ENCODE measurements around the gene SMIM38. TPM values are rescaled to one million over a fixed set of nuclear protein-coding genes. Genes with fewer than 3 reads are reported as not detected.

The SMIM38 gene
- total and polyA plus RNA-seq, 7 donors: 0.03 to 0.54 (median 0.10) TPM; not detected in 1

DNA sequence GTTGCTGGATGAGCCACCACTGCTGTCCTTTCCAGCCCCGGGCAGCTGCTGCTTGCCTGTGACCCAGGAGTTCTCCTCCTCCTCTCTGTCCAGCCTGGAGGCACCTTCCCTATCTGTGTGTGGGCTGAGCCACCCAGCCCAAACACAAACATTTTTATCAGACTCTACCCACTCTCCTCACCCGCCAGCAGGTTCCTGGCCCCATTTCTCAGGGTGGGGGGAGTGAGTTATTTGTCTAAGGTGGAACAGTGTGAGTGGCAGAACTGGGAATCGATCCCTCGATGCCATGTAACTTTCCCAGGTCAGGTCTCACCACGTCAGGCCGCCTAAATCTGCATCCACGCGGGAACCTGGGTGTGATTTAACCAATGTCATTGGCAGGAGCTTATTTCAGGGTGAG lies 20.8 kb upstream of the SMIM38 start:
- WGBS, 3 donors: 90 to 93% (median 93%) methylated on average over 8 of the region's 8 CpGs
- no peaks in the 10 kb centered on the region for H3K4me1 ChIP-seq
- intact Hi-C loops (cut with DNase I): no loop called here

DNA sequence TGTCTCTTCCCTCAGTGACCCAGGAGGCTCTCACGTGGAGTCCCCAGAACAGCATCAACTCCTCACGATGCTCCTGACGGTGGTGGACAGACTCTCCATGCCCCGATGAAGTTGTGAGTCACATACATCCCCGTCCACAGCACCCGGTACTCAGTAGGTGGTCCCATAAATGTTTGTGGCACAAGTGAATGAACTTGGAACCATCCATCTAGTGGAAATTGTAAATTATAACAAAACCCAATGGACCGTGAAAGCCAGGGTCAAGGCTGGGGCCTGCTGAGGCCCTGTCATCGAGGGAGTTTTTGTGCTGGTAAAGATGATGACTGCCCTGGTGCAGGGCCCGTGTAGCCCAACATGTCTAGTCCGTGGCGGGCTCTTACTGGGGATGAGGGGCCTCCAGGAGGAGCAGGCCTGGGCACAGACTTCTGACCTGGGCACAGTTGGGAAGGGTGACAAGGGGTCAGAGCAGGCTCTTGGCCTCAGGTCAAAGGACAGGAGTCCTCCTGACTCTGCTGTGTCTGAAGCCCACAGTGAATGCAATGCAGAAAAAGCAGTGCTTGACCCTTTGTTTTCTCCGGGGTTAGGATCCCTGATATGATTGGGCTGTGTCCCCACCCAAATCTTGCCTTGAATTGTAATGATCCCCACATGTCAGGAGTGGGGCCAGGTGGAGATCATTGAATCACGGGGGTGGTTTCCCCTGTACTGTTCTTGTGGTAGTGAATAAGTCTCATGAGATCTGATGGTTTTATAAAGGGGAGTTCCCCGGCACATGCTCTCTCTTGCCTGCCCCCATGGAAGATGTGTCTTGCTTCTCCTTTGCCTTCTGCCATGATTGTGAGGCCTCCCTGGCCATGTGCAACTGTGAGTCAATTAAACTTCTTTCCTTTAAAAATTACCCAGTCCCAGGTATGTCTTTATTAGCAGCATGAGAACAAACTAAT lies 20.0 kb upstream of the SMIM38 start:
- no peak for ATAC-seq
- WGBS, 3 donors: 82 to 87% (median 85%) methylated on average over 14 of the region's 14 CpGs
- H3K9me3 ChIP-seq: peaks cover 4% of the 10 kb centered on the region
- TF ChIP-seq, protein P1, sequence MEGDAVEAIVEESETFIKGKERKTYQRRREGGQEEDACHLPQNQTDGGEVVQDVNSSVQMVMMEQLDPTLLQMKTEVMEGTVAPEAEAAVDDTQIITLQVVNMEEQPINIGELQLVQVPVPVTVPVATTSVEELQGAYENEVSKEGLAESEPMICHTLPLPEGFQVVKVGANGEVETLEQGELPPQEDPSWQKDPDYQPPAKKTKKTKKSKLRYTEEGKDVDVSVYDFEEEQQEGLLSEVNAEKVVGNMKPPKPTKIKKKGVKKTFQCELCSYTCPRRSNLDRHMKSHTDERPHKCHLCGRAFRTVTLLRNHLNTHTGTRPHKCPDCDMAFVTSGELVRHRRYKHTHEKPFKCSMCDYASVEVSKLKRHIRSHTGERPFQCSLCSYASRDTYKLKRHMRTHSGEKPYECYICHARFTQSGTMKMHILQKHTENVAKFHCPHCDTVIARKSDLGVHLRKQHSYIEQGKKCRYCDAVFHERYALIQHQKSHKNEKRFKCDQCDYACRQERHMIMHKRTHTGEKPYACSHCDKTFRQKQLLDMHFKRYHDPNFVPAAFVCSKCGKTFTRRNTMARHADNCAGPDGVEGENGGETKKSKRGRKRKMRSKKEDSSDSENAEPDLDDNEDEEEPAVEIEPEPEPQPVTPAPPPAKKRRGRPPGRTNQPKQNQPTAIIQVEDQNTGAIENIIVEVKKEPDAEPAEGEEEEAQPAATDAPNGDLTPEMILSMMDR (IDR thresholded peaks at IDR 0.05): no peak
- intact Hi-C loops (cut with DNase I): no loop called here
- H3K36me3 ChIP-seq (ENCODE audit: insufficient read depth in 1 of 2, low read depth in 1 of 2): no peaks in the 10 kb centered on the region
- H3K4me1 ChIP-seq: no peaks in the 10 kb centered on the region
- H3K4me3 ChIP-seq: no peak overlapping the region
- H3K27me3 ChIP-seq (ENCODE audit: insufficient read depth in 3 of 3, low read length in 2 of 3): no peaks in the 10 kb centered on the region
- H3K27ac ChIP-seq: no peak overlapping the region
- no peak for DNase-seq

More for the DNA sequence above, 20.8 kb upstream of the SMIM38 start:
- Histone ChIP-seq H3K9me3 (peaks cover 4% of the 10 kb centered on the region), H3K4me3 (no peak overlapping the region), H3K36me3 (ENCODE audit: insufficient read depth in 1 of 2, low read depth in 1 of 2) (no peaks in the 10 kb centered on the region), H3K27ac (no peak overlapping the region), H3K27me3 (ENCODE audit: insufficient read depth in 3 of 3, low read length in 2 of 3) (no peaks in the 10 kb centered on the region)
- no peak for ATAC-seq
- DNase-seq: no peak
- TF ChIP-seq, protein P1 (IDR thresholded peaks at IDR 0.05): no peak

GRCh38 chr11:69136471-69136870 lies 19.3 kb upstream of the SMIM38 start:
- no peaks in the 10 kb centered on the region for H3K27me3 ChIP-seq (ENCODE audit: insufficient read depth in 3 of 3, low read length in 2 of 3)
- TF ChIP-seq, protein P1 (IDR thresholded peaks at IDR 0.05): no peak
- no peak overlapping the region for H3K27ac ChIP-seq
- intact Hi-C loops (cut with DNase I): no loop called here
- H3K9me3 ChIP-seq: peaks cover 4% of the 10 kb centered on the region
- no peaks in the 10 kb centered on the region for H3K36me3 ChIP-seq (ENCODE audit: insufficient read depth in 1 of 2, low read depth in 1 of 2)
- DNase-seq: no peak
- no peaks in the 10 kb centered on the region for H3K4me1 ChIP-seq
- 92 to 97% (median 96%) methylated on average over 9 of the region's 9 CpGs for WGBS, 3 donors
- H3K4me3 ChIP-seq: no peak overlapping the region
- ATAC-seq: no peak

DNA sequence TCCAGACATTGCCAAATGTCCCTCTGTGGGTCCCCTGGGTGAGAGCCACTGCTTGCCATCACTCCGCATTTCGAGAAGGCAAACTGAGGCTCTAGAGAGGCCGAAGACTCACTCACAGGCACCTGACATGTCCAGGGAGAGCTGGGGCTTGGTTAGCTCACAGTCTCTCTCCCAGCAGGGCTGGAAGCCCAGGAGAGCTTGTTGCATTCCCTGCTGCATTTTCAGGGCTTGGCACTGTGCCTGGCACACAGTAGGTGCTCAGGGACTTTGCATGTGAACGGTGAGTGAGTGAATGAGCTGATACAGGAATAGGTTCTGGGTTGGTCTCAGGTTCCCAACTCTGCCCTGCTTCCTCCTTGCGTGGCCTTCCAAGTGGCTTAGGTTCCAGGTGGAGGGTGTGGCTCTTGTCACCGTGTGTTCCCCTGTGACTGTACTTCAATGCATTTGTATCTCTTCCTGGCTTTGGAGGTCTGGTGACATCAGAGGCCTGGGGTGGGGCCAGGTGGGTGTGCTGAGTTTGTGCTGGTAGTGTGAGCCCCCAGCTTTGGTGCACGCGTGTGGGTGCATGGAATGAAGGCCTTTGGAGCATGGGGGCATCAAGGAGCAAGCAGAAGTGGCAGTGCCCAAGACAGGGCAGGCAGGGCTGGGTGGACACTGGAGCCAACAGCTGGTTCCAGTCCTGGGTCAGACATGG lies 18.4 kb upstream of the SMIM38 start:
- ATAC-seq: no peak
- no peak for DNase-seq
- Histone ChIP-seq H3K27ac (no peak overlapping the region), H3K36me3 (ENCODE audit: insufficient read depth in 1 of 2, low read depth in 1 of 2) (no peaks in the 10 kb centered on the region), H3K27me3 (ENCODE audit: insufficient read depth in 3 of 3, low read length in 2 of 3) (no peaks in the 10 kb centered on the region), H3K4me1 (no peaks in the 10 kb centered on the region), H3K4me3 (no peak overlapping the region), H3K9me3 (peaks cover 4% of the 10 kb centered on the region)
- TF ChIP-seq, protein P1 (IDR thresholded peaks at IDR 0.05): no peak
- intact Hi-C loops (cut with DNase I): no loop called here
- 86 to 91% (median 89%) methylated on average over 8 of the region's 8 CpGs for WGBS, 3 donors
